Liver (tissue), 9 donors: ENCODE results near the gene ATP10B. TPM values are rescaled to one million over a fixed set of nuclear protein-coding genes. Genes with fewer than 3 reads are reported as not detected.

Source experiments
- DNase-seq: peaks from one replicate; pipeline ENCODE4 v3.0.0-alpha.2; 2017; ENCODE audit warnings: low spot score
- H3K27ac ChIP-seq, 2 donors: one replicate each; pipeline ENCODE4 v1.7.0; 2013; ENCODE audit warnings: inconsistent platforms in 2 of 2, low read length in 2 of 2, control low read depth in 1 of 2, low read depth in 1 of 2, mild to moderate bottlenecking in 1 of 2
- H3K27me3 ChIP-seq, 4 donors: one replicate each; pipeline versions ENCODE4 v1.6.1 to v1.7.0; 2013; ENCODE audit warnings: low read length in 3 of 4, inconsistent platforms in 1 of 4, mild to moderate bottlenecking in 1 of 4, moderate library complexity in 1 of 4; ENCODE audit not compliant: control insufficient read depth in 4 of 4, insufficient read depth in 4 of 4
- H3K36me3 ChIP-seq, 4 donors: one replicate each; pipeline versions ENCODE4 v1.6.1 to v1.7.0; 2013; ENCODE audit warnings: low read length in 3 of 4, mild to moderate bottlenecking in 3 of 4, low read depth in 1 of 4, moderate library complexity in 1 of 4; ENCODE audit not compliant: control insufficient read depth in 4 of 4, insufficient read depth in 3 of 4
- H3K4me1 ChIP-seq, 4 donors: one replicate each; pipeline versions ENCODE4 v1.6.1 to v1.7.0; 2013; ENCODE audit warnings: low read length in 3 of 4, mild to moderate bottlenecking in 3 of 4, moderate library complexity in 1 of 4; ENCODE audit not compliant: control insufficient read depth in 4 of 4, insufficient read depth in 4 of 4
- H3K4me3 ChIP-seq, 3 donors: one replicate each; pipeline versions ENCODE4 v1.6.1 to v1.7.0; 2013; ENCODE audit warnings: low read length in 3 of 3, control low read depth in 1 of 3, low read depth in 1 of 3, mild to moderate bottlenecking in 1 of 3
- H3K9ac ChIP-seq, 2 donors: one replicate each; pipeline ENCODE4 v1.7.0; 2013; ENCODE audit warnings: low read length in 2 of 2, mild to moderate bottlenecking in 2 of 2, moderate library complexity in 2 of 2, control low read depth in 1 of 2, low read depth in 1 of 2
- H3K9me3 ChIP-seq, 4 donors: one replicate each; pipeline versions ENCODE4 v1.6.1 to v1.7.0; 2013; ENCODE audit warnings: low read length in 3 of 4; ENCODE audit not compliant: control insufficient read depth in 4 of 4
- CTCF ChIP-seq: fragments of 150-350 bp; IDR thresholded peaks from 2 replicates; pipeline ENCODE4 v1.5.1; 2017; ENCODE audit warnings: improper control_type of control experiment, low read depth, low read length; ENCODE audit not compliant: missing input control
- FOXA1 ChIP-seq: IDR thresholded peaks from 2 replicates; pipeline ENCODE4 v1.6.1; 2016; ENCODE audit warnings: antibody characterized with exemption
- FOXA2 ChIP-seq: IDR thresholded peaks from 2 replicates; pipeline ENCODE4 v1.6.1; 2016; ENCODE audit warnings: antibody characterized with exemption
- GABPA ChIP-seq, 2 donors: IDR thresholded peaks in 1 of 2; conservative IDR thresholded peaks in 1 of 2; 2 replicates each; pipeline ENCODE4 v1.6.1; 2016; ENCODE audit warnings: antibody characterized with exemption in 2 of 2, mild to moderate bottlenecking in 1 of 2, moderate library complexity in 1 of 2
- HNF4A ChIP-seq, 2 donors: conservative IDR thresholded peaks; 2 replicates each; pipeline ENCODE4 v1.6.1; 2016; ENCODE audit warnings: antibody characterized with exemption in 2 of 2, mild to moderate bottlenecking in 2 of 2
- HNF4G ChIP-seq: IDR thresholded peaks from 2 replicates; pipeline ENCODE4 v1.6.1; 2016; ENCODE audit warnings: antibody characterized with exemption
- JUND ChIP-seq, 2 donors: IDR thresholded peaks; 2 replicates each; pipeline ENCODE4 v1.6.1; 2016; ENCODE audit warnings: antibody characterized with exemption in 2 of 2
- MAX ChIP-seq: IDR thresholded peaks from 2 replicates; pipeline ENCODE4 v1.6.1; 2016; ENCODE audit warnings: antibody characterized with exemption
- NR2F2 ChIP-seq: IDR thresholded peaks from 2 replicates; pipeline ENCODE4 v1.6.1; 2016; ENCODE audit warnings: antibody characterized with exemption
- RAD21 ChIP-seq, 2 donors: IDR thresholded peaks; 2 replicates each; pipeline ENCODE4 v1.6.1; 2016; ENCODE audit warnings: antibody characterized with exemption in 2 of 2, mild to moderate bottlenecking in 2 of 2
- REST ChIP-seq: IDR thresholded peaks from 2 replicates; pipeline ENCODE4 v1.6.1; 2016; ENCODE audit warnings: antibody characterized with exemption, mild to moderate bottlenecking
- RXRA ChIP-seq, 2 donors: IDR thresholded peaks; 2 replicates each; pipeline ENCODE4 v1.6.1; 2017 to 2018; ENCODE audit warnings: antibody characterized with exemption in 2 of 2, mild to moderate bottlenecking in 1 of 2
- SP1 ChIP-seq: IDR thresholded peaks from 2 replicates; pipeline ENCODE4 v1.6.1; 2018; ENCODE audit warnings: antibody characterized with exemption, mild to moderate bottlenecking
- TAF1 ChIP-seq: conservative IDR thresholded peaks from 2 replicates; pipeline ENCODE4 v1.6.1; 2016; ENCODE audit warnings: antibody characterized with exemption, mild to moderate bottlenecking
- YY1 ChIP-seq: IDR thresholded peaks from 2 replicates; pipeline ENCODE4 v1.6.1; 2016; ENCODE audit warnings: antibody characterized with exemption, mild to moderate bottlenecking
- ZBTB33 ChIP-seq: IDR thresholded peaks from 2 replicates; pipeline ENCODE4 v1.6.1; 2016; ENCODE audit warnings: antibody characterized with exemption
- WGBS: extraction: QIAGEN DNeasy Blood & Tissue Kit; methylation state at CpG from one replicate; pipeline ENCODE4 v1.1.7; 2013; 5-methylcytosine and 5-hydroxymethylcytosine counted together
- polyA plus RNA-seq, 2 donors: library from polyadenylated mRNA; stranded (reverse) in 1 of 2; unstranded in 1 of 2; fragments of 200-250 nt in 1 of 2; fragments of >200 nt in 1 of 2; fragmentation: Nextera tagmentation in 1 of 2; extraction: Ambion mirVana in 1 of 2; gene quantifications; one replicate each; pipeline versions ENCODE4 v1.2.1 to v1.2.3, GENCODE V29; 2013 to 2015
- total RNA-seq, 2 donors: library from RNA; depleted of rRNA; stranded (reverse); fragments of >200 nt; gene quantifications; one replicate each; pipeline ENCODE4 v1.2.3, GENCODE V29; 2014
- donor health status: healthy.
- donor health status: healthy.
- donor health status: healthy.
- donor health status: healthy.
- donor health status: healthy.

The ATP10B gene
- total and polyA plus RNA-seq, 4 donors, result 0.05 to 0.67 (median 0.05) TPM; not detected in 1

- no peak overlapping the region for H3K9ac ChIP-seq
- TF ChIP-seq FOXA1, result no peak
- TF ChIP-seq HNF4G, result no peak
- no peak for TF ChIP-seq FOXA2
- TF ChIP-seq REST, result no peak
- no peak for TF ChIP-seq RXRA (IDR thresholded peaks at IDR 0.05)
- no peak for TF ChIP-seq MAX
- no peak for TF ChIP-seq JUND (IDR thresholded peaks at IDR 0.05)
- no peak for TF ChIP-seq GABPA (IDR thresholded peaks at IDR 0.05 in 1 of 2, conservative IDR thresholded peaks at IDR 0.05 in 1 of 2)
- TF ChIP-seq RAD21 (IDR thresholded peaks at IDR 0.05), result no peak
- TF ChIP-seq NR2F2, result no peak
- TF ChIP-seq TAF1, result no peak
- no peak for TF ChIP-seq SP1
- no peak for TF ChIP-seq HNF4A (conservative IDR thresholded peaks at IDR 0.05)
- TF ChIP-seq ZBTB33, result no peak
- no peak overlapping the region for H3K4me3 ChIP-seq
- H3K27me3 ChIP-seq, result no peaks in the 10 kb centered on the region
- no peaks in the 10 kb centered on the region for H3K4me1 ChIP-seq
- WGBS, result 79% methylated on average over 7 of the region's 7 CpGs
- no peaks in the 10 kb centered on the region for H3K36me3 ChIP-seq
- H3K27ac ChIP-seq, result no peak overlapping the region
- no peak for DNase-seq
- no peaks in the 10 kb centered on the region for H3K9me3 ChIP-seq
Observed at GRCh38 chr5:160792732-160793529, 59.1 kb downstream of the ATP10B start.

GRCh38 chr5:160792281-160792680 lies 59.7 kb downstream of the ATP10B start:
- 93% methylated on average over 2 of the region's 2 CpGs for WGBS
- Histone ChIP-seq H3K9ac (no peak overlapping the region), H3K27ac (no peak overlapping the region), H3K36me3 (no peaks in the 10 kb centered on the region), H3K9me3 (no peaks in the 10 kb centered on the region), H3K4me3 (no peak overlapping the region), H3K4me1 (no peaks in the 10 kb centered on the region), H3K27me3 (no peaks in the 10 kb centered on the region)
- TF ChIP-seq SP1, result no peak
- TF ChIP-seq NR2F2, result no peak
- TF ChIP-seq RXRA (IDR thresholded peaks at IDR 0.05), result no peak
- TF ChIP-seq TAF1, result no peak
- TF ChIP-seq MAX, result no peak
- TF ChIP-seq JUND (IDR thresholded peaks at IDR 0.05), result no peak
- TF ChIP-seq REST, result no peak
- TF ChIP-seq CTCF, result no peak
- no peak for TF ChIP-seq HNF4G
- TF ChIP-seq YY1, result no peak
- TF ChIP-seq FOXA2, result no peak
- no peak for DNase-seq
